H1 (cell line): Measurements from ENCODE around the gene ATP9B. TPM values are rescaled to one million over a fixed set of nuclear protein-coding genes. Genes with fewer than 3 reads are reported as not detected.

ENCODE experiments used
- SIN3A ChIP-seq, 2 experiments: IDR thresholded peaks in 1 of 2; conservative IDR thresholded peaks in 1 of 2; 2 replicates each; pipeline ENCODE4 v1.6.1; 2011 to 2012; ENCODE audit warnings: low read length in 2 of 2, improper control_type of control experiment in 1 of 2, low read depth in 1 of 2, mild to moderate bottlenecking in 1 of 2
- TCF12 ChIP-seq: IDR thresholded peaks from 2 replicates; pipeline ENCODE4 v1.6.1; 2011; ENCODE audit warnings: low read depth, mild to moderate bottlenecking, low read length
- polyA plus RNA-seq, 7 experiments: library from polyadenylated mRNA; depleted of rRNA in 3 of 7; stranded (reverse) in 5 of 7; unstranded in 2 of 7; fragments of >200 nt in 5 of 7; fragments of 200-250 nt in 2 of 7; gene quantifications; 1 replicate in 5 of 7; 2 replicates in 1 of 7; 4 replicates in 1 of 7; pipeline versions ENCODE4 v1.2.1 to v1.2.3, GENCODE V29; 2011 to 2013; ENCODE audit warnings: missing spikeins in 2 of 7, mixed read lengths in 2 of 7
- total RNA-seq: library from RNA; stranded (reverse); fragmentation: NEBNext Ultra II Directional; extraction: Animal tissue kit (Norgen Biotek cat#: 25700); gene quantifications from 2 replicates; pipeline ENCODE4 v1.2.1, GENCODE V29; 2021
- TF ChIP-seq, protein P1 (sequence below): IDR thresholded peaks from 2 replicates; pipeline ENCODE4 v1.6.1; 2011; ENCODE audit warnings: low read length, improper control_type of control experiment
- TF ChIP-seq, protein P2 (sequence below): IDR thresholded peaks from 2 replicates; pipeline ENCODE4 v1.6.1; 2012; ENCODE audit warnings: inconsistent platforms
- TF ChIP-seq, protein P3 (sequence below): fragments of 300-600 bp; sonication (generic); IDR thresholded peaks from 2 replicates; pipeline ENCODE4 v1.7.1; 2012; ENCODE audit warnings: low read length, moderate library complexity, mild to moderate bottlenecking, inconsistent platforms; ENCODE audit not compliant: insufficient replicate concordance
- TF ChIP-seq, protein P4 (sequence below): IDR thresholded peaks from 2 replicates; pipeline ENCODE4 v1.6.1; 2012; ENCODE audit warnings: low read length, inconsistent platforms

Gene ATP9B
- total and polyA plus RNA-seq, 2 of the 8 experiments (the other 6 are each of a cell fraction or from before 2014, with no cell fraction given), result 15.1 to 21.7 TPM

DNA sequence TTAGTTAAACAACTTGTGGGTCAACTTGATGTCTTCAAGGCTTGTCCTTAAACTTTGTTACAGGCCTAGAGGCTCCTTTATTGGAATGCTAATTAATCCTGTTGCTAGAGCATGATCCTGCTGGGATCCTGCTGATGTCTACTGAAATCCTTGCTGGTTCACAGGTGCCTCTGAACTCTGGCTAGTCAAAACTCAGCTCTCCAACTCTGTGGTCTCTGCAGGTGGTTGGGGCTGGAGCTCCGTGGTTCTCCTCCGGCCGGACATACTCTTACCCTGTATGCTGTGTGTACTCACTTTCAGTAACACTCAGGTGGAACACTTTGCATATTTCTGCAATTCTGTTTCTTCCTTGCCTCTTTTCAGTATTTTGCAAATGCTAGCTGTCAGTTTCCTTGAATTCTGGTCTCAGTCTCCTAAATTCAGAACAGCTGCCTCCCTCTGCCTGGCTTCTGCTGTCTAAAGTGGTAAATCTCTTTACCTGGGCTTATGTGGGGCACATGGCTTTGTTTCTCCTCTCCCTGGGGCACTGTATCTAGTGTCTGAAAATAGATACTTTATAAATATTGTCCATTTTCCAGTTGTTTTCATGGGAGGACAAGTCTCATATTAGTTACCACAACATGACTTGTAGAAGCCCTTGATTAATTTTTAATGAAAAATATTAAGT is 113.0 kb downstream of the ATP9B start (continued):
- TF ChIP-seq, protein P1, sequence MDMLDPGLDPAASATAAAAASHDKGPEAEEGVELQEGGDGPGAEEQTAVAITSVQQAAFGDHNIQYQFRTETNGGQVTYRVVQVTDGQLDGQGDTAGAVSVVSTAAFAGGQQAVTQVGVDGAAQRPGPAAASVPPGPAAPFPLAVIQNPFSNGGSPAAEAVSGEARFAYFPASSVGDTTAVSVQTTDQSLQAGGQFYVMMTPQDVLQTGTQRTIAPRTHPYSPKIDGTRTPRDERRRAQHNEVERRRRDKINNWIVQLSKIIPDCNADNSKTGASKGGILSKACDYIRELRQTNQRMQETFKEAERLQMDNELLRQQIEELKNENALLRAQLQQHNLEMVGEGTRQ, result no peak
- TF ChIP-seq, protein P2, sequence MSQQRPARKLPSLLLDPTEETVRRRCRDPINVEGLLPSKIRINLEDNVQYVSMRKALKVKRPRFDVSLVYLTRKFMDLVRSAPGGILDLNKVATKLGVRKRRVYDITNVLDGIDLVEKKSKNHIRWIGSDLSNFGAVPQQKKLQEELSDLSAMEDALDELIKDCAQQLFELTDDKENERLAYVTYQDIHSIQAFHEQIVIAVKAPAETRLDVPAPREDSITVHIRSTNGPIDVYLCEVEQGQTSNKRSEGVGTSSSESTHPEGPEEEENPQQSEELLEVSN, result no peak
- TF ChIP-seq TCF12 (peak; percentile 85; the same call in 1 of the 2 replicates), SIN3A (conservative IDR thresholded peaks at IDR 0.05 in 1 of 2, IDR thresholded peaks at IDR 0.05 in 1 of 2; ENCODE audit: low read depth in 1 of 2, low read length in 2 of 2) (no peak)
- TF ChIP-seq, protein P3, sequence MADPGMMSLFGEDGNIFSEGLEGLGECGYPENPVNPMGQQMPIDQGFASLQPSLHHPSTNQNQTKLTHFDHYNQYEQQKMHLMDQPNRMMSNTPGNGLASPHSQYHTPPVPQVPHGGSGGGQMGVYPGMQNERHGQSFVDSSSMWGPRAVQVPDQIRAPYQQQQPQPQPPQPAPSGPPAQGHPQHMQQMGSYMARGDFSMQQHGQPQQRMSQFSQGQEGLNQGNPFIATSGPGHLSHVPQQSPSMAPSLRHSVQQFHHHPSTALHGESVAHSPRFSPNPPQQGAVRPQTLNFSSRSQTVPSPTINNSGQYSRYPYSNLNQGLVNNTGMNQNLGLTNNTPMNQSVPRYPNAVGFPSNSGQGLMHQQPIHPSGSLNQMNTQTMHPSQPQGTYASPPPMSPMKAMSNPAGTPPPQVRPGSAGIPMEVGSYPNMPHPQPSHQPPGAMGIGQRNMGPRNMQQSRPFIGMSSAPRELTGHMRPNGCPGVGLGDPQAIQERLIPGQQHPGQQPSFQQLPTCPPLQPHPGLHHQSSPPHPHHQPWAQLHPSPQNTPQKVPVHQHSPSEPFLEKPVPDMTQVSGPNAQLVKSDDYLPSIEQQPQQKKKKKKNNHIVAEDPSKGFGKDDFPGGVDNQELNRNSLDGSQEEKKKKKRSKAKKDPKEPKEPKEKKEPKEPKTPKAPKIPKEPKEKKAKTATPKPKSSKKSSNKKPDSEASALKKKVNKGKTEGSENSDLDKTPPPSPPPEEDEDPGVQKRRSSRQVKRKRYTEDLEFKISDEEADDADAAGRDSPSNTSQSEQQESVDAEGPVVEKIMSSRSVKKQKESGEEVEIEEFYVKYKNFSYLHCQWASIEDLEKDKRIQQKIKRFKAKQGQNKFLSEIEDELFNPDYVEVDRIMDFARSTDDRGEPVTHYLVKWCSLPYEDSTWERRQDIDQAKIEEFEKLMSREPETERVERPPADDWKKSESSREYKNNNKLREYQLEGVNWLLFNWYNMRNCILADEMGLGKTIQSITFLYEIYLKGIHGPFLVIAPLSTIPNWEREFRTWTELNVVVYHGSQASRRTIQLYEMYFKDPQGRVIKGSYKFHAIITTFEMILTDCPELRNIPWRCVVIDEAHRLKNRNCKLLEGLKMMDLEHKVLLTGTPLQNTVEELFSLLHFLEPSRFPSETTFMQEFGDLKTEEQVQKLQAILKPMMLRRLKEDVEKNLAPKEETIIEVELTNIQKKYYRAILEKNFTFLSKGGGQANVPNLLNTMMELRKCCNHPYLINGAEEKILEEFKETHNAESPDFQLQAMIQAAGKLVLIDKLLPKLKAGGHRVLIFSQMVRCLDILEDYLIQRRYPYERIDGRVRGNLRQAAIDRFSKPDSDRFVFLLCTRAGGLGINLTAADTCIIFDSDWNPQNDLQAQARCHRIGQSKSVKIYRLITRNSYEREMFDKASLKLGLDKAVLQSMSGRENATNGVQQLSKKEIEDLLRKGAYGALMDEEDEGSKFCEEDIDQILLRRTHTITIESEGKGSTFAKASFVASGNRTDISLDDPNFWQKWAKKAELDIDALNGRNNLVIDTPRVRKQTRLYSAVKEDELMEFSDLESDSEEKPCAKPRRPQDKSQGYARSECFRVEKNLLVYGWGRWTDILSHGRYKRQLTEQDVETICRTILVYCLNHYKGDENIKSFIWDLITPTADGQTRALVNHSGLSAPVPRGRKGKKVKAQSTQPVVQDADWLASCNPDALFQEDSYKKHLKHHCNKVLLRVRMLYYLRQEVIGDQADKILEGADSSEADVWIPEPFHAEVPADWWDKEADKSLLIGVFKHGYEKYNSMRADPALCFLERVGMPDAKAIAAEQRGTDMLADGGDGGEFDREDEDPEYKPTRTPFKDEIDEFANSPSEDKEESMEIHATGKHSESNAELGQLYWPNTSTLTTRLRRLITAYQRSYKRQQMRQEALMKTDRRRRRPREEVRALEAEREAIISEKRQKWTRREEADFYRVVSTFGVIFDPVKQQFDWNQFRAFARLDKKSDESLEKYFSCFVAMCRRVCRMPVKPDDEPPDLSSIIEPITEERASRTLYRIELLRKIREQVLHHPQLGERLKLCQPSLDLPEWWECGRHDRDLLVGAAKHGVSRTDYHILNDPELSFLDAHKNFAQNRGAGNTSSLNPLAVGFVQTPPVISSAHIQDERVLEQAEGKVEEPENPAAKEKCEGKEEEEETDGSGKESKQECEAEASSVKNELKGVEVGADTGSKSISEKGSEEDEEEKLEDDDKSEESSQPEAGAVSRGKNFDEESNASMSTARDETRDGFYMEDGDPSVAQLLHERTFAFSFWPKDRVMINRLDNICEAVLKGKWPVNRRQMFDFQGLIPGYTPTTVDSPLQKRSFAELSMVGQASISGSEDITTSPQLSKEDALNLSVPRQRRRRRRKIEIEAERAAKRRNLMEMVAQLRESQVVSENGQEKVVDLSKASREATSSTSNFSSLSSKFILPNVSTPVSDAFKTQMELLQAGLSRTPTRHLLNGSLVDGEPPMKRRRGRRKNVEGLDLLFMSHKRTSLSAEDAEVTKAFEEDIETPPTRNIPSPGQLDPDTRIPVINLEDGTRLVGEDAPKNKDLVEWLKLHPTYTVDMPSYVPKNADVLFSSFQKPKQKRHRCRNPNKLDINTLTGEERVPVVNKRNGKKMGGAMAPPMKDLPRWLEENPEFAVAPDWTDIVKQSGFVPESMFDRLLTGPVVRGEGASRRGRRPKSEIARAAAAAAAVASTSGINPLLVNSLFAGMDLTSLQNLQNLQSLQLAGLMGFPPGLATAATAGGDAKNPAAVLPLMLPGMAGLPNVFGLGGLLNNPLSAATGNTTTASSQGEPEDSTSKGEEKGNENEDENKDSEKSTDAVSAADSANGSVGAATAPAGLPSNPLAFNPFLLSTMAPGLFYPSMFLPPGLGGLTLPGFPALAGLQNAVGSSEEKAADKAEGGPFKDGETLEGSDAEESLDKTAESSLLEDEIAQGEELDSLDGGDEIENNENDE, result no peak
- TF ChIP-seq, protein P4, sequence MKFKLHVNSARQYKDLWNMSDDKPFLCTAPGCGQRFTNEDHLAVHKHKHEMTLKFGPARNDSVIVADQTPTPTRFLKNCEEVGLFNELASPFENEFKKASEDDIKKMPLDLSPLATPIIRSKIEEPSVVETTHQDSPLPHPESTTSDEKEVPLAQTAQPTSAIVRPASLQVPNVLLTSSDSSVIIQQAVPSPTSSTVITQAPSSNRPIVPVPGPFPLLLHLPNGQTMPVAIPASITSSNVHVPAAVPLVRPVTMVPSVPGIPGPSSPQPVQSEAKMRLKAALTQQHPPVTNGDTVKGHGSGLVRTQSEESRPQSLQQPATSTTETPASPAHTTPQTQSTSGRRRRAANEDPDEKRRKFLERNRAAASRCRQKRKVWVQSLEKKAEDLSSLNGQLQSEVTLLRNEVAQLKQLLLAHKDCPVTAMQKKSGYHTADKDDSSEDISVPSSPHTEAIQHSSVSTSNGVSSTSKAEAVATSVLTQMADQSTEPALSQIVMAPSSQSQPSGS, result no peak
